HepG2 (cell line): Measurements from ENCODE around the gene TK1. TPM values are rescaled to one million over a fixed set of nuclear protein-coding genes. Genes with fewer than 3 reads are reported as not detected.
A peak's percentile ranks its signal among the peaks of the same experiment; 100 is the strongest.

ENCODE experiments used
- ARNT ChIP-seq: fragments of 450-650 bp; IDR thresholded peaks from 2 replicates; pipeline ENCODE4 v1.6.1; 2017
- BHLHE40 ChIP-seq: IDR thresholded peaks from 2 replicates; pipeline ENCODE4 v1.6.1; 2011; ENCODE audit warnings: low read length, improper control_type of control experiment
- DPF2 ChIP-seq: sonication (generic); formaldehyde crosslinking; IDR thresholded peaks from 2 replicates; pipeline ENCODE4 v1.4.0; 2020; ENCODE audit warnings: mild to moderate bottlenecking, low read depth, missing genetic modification reagents, borderline replicate concordance
- HOXA7 ChIP-seq: sonication (generic); formaldehyde crosslinking; IDR thresholded peaks from 2 replicates; pipeline ENCODE4 v1.8.1; 2022; ENCODE audit warnings: mild to moderate bottlenecking, missing genetic modification reagents, moderate library complexity
- KAT7 ChIP-seq: IDR thresholded peaks from 2 replicates; pipeline ENCODE4 v1.6.1; 2018; ENCODE audit warnings: borderline replicate concordance, missing compliant biosample characterization
- KLF13 ChIP-seq: sonication (generic); formaldehyde crosslinking; IDR thresholded peaks from 2 replicates; pipeline ENCODE4 v1.4.0; 2020; ENCODE audit warnings: mild to moderate bottlenecking, missing genetic modification reagents
- NBN ChIP-seq: fragments of 450-650 bp; conservative IDR thresholded peaks from 2 replicates; pipeline ENCODE4 v1.6.1; 2017
- NCOR1 ChIP-seq: fragments of 200-600 bp; sonication (generic); IDR thresholded peaks from 2 replicates; pipeline ENCODE4 v1.7.0; 2017; ENCODE audit warnings: antibody characterized with exemption, low read length, borderline replicate concordance
- NFIB ChIP-seq: sonication (generic); formaldehyde crosslinking; IDR thresholded peaks from 2 replicates; pipeline ENCODE4 v1.9.0; 2021; ENCODE audit warnings: missing genetic modification reagents, mild to moderate bottlenecking, borderline replicate concordance
- NR2F2 ChIP-seq: IDR thresholded peaks from 2 replicates; pipeline ENCODE4 v1.6.1; 2012; ENCODE audit warnings: low read depth, inconsistent platforms, borderline replicate concordance
- POLR2AphosphoS5 ChIP-seq: IDR thresholded peaks from 2 replicates; pipeline ENCODE4 v1.6.1; 2012; ENCODE audit warnings: low read depth, low read length
- RBFOX2 ChIP-seq: fragments of 200-400 bp; formaldehyde crosslinking; IDR thresholded peaks from 2 replicates; pipeline ENCODE4 v1.6.1; 2017; ENCODE audit warnings: low read depth, mild to moderate bottlenecking, low read length
- SNRNP70 ChIP-seq: fragments of 200-400 bp; formaldehyde crosslinking; IDR thresholded peaks from 2 replicates; pipeline ENCODE4 v1.6.1; 2017; ENCODE audit warnings: mild to moderate bottlenecking, low read depth, low read length, moderate library complexity
- SPEN ChIP-seq: sonication (generic); formaldehyde crosslinking; IDR thresholded peaks from 2 replicates; pipeline ENCODE4 v1.5.1; 2020; ENCODE audit warnings: low read depth, mild to moderate bottlenecking, missing genetic modification reagents
- TBX3 ChIP-seq: fragments of 450-650 bp; IDR thresholded peaks from 2 replicates; pipeline ENCODE4 v1.6.1; 2017; ENCODE audit warnings: antibody characterized with exemption, mild to moderate bottlenecking, inconsistent platforms, borderline replicate concordance
- ZFYVE20 ChIP-seq: sonication (generic); formaldehyde crosslinking; IDR thresholded peaks from 2 replicates; pipeline ENCODE4 v1.8.0; 2023; ENCODE audit warnings: low read depth, mild to moderate bottlenecking, moderate library complexity, missing genetic modification reagents, borderline replicate concordance
- ZMAT5 ChIP-seq: sonication (generic); formaldehyde crosslinking; IDR thresholded peaks from 2 replicates; pipeline ENCODE4 v1.5.0; 2020; ENCODE audit warnings: mild to moderate bottlenecking, low read depth, missing genetic modification reagents, borderline replicate concordance
- ZNF33A ChIP-seq: sonication (generic); formaldehyde crosslinking; IDR thresholded peaks from 2 replicates; pipeline ENCODE4 v1.5.1; 2020; ENCODE audit warnings: missing genetic modification reagents, mild to moderate bottlenecking, moderate library complexity, borderline replicate concordance
- ZNF503 ChIP-seq: sonication (generic); formaldehyde crosslinking; IDR thresholded peaks from 2 replicates; pipeline ENCODE4 v1.4.0; 2020; ENCODE audit warnings: missing genetic modification reagents
- ZNF672 ChIP-seq: sonication (generic); formaldehyde crosslinking; IDR thresholded peaks from 2 replicates; pipeline ENCODE4 v1.8.1; 2022; ENCODE audit warnings: missing genetic modification reagents
- ZXDC ChIP-seq: sonication (generic); formaldehyde crosslinking; IDR thresholded peaks from 2 replicates; pipeline ENCODE4 v1.5.0; 2020; ENCODE audit warnings: mild to moderate bottlenecking, missing genetic modification reagents
- polyA plus RNA-seq, 8 experiments: library from polyadenylated mRNA; depleted of rRNA in 3 of 8; stranded (reverse) in 7 of 8; unstranded in 1 of 8; fragments of >200 nt; fragmentation: Illumina TruSeq in 4 of 8; extraction: Trizol in 4 of 8; gene quantifications; 2 replicates each; pipeline versions ENCODE4 v1.2.1 to v1.2.3, GENCODE V29; 2011 to 2016; ENCODE audit warnings: low read depth in 4 of 8, missing spikeins in 1 of 8, mixed read lengths in 1 of 8; ENCODE audit not compliant: insufficient read depth in 1 of 8
- total RNA-seq, 5 experiments: library from RNA; depleted of rRNA; stranded (reverse); fragments of >200 nt; fragmentation: Illumina TruSeq; extraction: Trizol; gene quantifications; 2 replicates each; pipeline ENCODE4 v1.2.3, GENCODE V29; 2016; ENCODE audit warnings: low read depth in 1 of 5

TK1 gene
- total and polyA plus RNA-seq, 2 of the 13 experiments (the other 11 are each of a cell fraction or from before 2014, with no cell fraction given): 45.0 to 96.0 TPM

- no peak for TF ChIP-seq NFIB (CRISPR knock-in tag)
- TF ChIP-seq ZNF672 (CRISPR knock-in tag): no peak
- TF ChIP-seq POLR2AphosphoS5: no peak
- TF ChIP-seq SPEN (CRISPR knock-in tag): no peak
- no peak for TF ChIP-seq ARNT
- TF ChIP-seq KAT7 (CRISPR knock-in tag): no peak
- no peak for TF ChIP-seq BHLHE40
- TF ChIP-seq RBFOX2: no peak
- TF ChIP-seq NBN: no peak
- TF ChIP-seq TBX3: no peak; the same call in 1 of the 2 replicates
- TF ChIP-seq ZMAT5 (CRISPR knock-in tag): no peak
- TF ChIP-seq HOXA7 (CRISPR knock-in tag): no peak
- no peak for TF ChIP-seq ZNF503
- TF ChIP-seq NR2F2: no peak; the same call in 1 of the 2 replicates
- no peak for TF ChIP-seq ZXDC (CRISPR knock-in tag)
- TF ChIP-seq ZNF33A (CRISPR knock-in tag): no peak
- TF ChIP-seq SNRNP70: no peak
- TF ChIP-seq KLF13: no peak
- TF ChIP-seq NCOR1: 0 out of 2 replicates have a peak, but pooled peaks have one; percentile 14
- 0 out of 2 replicates have a peak, but pooled peaks have one; percentile 21 for TF ChIP-seq DPF2 (CRISPR knock-in tag)
- TF ChIP-seq ZFYVE20: no peak
Observed at GRCh38 chr17:78129351-78130089, 57.3 kb downstream of the TK1 start (continued).
